T-helper 1 cell treated with Interleukin-12 subunit alpha and Interleukin-12 subunit beta and Interleukin-4 antibody, amounts not matched to agents 30 ng/mL and 1 ng/mL, for 36 hours (primary cell): ENCODE results near the gene TTC39B. TPM values are rescaled to one million over a fixed set of nuclear protein-coding genes. Genes with fewer than 3 reads are reported as not detected.

Source experiments
- intact Hi-C: fragments of 100-400 bp; cut with micrococcal nuclease; formaldehyde crosslinking; loops from one replicate; pipeline ENCODE4 v1.15.1; 2024
- total RNA-seq: library from RNA; stranded (reverse); gene quantifications from 2 replicates; pipeline ENCODE4 v1.2.3, GENCODE V29; 2022

TTC39B gene
- total RNA-seq, 1 donor from 2014 or later, result 32.1 TPM

DNA sequence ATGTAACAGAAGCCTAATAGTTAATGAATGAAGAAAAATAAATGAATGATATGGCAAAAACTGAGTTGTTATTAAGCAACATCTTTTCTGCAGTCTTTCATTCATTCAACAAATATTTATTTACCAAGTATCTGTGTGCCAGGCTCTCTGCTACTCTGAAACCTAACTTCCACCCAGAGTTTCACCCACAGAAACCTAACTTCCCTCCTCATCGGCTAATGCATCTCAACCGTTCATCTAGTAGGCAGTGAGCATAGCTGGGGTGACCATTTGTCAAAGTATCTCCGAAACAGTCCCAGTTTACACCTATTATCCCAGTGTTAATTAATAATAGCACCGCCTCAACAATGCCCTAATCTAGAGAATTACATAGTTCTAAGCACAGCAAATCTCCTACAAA is 1.5 kb downstream of the TTC39B start:
- intact Hi-C loops, result no loop called here

DNA sequence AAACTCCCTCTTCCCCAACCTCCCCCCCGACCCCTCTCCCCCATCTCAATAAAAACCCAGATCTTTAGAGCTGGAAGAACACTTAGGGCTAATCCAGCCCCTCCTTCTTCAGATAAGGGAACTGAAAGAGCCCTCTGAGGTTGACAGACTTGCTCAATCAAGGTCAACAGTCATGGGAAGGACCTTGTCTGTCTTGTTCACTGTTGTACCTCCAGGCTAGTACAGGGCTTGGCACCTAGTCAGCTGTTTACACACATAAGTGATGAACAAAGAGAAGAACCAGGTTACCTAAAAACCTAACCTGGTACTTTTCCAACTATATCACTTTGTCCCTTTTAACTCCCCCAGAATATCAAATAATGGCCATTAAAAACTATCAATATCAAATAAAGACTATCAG is 2.4 kb downstream of the TTC39B start:
- intact Hi-C loops, result no loop called here

DNA sequence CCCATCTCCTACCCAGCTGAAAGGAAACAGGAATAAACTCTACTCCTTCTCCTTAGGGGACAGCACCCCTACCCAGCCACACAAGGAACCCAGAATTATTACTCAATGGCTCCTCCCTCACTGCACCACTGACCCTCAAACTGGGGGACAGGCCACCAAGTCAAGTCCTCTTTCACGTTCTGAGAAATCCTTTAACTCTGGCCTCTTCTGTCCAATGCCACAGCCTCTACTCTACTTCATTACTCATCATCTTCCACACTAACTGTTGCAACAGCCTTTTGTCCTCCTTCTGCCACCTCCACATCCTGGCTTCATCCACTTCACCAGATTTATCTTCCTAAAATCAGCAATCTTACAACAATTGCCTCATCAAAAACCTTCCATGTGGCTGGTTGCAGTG is 6.8 kb downstream of the TTC39B start:
- intact Hi-C loops, result no loop called here

- intact Hi-C loops, result loop anchor here (1.0 to 10.0 kb wide), 7 partner anchors 8 to 345 kb away; partner anchors contain the start of genes CCDC171, SNAPC3 and TTC39B
Measured at GRCh38 chr9:15299374-15299939, 7.6 kb downstream of the TTC39B start.

DNA sequence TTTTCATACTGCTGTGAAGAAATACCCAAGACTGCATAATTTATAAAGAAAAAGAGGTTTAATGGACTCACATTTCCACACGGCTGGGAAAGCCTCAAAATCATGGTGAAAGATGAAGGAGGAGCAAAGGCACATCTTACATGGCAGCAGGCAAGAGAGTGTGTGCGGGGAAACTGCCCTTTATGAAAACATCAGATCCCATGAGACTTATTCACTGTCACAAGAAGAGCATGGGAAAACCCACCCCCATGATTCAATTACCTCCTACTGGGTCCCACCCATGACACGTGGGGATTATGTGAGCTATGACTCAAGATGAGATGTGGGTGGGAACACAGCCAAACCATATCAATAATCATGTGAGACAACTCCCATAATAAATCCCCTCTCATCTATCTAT is 8.7 kb downstream of the TTC39B start:
- intact Hi-C loops, result loop anchor here (2.0 to 10.0 kb wide), 5 partner anchors 20 to 344 kb away; partner anchors contain the start of gene CCDC171

DNA sequence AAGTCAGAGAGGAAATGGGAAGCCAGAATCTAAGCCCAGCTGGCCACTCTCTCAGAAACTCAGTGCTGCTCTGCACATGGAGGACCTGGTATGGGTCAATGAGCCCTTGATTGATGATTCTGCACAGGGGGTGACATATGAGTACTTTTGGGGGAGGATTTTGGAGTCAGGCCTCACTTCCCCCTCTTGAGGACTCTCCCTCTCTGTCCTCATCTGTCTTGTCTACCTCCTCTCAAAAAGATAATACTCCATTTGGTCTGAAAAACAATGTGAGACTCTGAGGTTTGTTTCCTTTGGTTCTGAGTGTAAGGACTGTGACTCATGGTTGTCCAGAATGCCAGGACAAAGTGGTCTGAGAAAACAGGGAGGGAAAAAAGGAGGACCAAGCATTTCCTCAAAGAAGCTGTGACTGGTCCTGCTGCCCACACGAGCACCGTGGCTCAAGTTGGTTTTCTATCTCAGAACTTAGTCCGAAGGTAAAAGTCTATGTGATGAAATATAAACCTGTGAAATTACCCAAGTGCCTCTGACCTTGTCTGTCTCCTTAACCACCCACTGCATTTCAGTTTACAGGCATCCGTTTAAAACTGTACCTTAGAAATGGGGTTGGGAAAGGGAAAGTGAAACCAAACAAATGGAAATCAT is 11.1 kb downstream of the TTC39B start:
- intact Hi-C loops, result loop anchor here (1.0 to 10.0 kb wide), 6 partner anchors 15 to 341 kb away; no protein-coding TSS in a partner anchor

GRCh38 chr9:15294604-15295003 is 12.4 kb downstream of the TTC39B start:
- intact Hi-C loops, result loop anchor here (2.0 to 10.0 kb wide), 4 partner anchors 66 to 340 kb away; no protein-coding TSS in a partner anchor

DNA sequence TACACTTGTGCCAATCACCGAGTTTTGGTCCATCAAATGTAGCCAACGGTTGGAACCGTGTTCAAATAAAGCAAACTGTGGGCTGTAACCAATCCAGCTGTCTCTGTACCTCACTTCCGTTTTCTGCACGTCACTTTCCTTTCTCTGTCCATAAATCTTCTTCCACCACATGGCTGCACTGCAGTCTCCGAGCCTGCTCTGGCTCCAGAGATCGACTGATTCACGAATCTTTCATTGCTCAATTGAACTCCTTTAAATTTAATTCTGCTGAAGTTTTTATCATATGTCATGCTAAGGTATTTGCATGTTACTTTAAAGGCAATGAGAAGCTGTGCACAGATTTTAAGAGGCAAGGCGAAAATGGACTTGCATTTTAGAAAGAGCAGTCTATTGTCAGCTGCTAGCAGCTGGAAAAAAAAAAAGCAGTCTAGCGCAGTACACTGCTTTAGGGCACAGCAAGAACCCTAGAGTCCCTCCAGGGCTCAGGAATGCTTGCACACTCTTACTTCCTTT is 13.2 kb downstream of the TTC39B start:
- intact Hi-C loops, result loop anchor here (2.0 to 10.0 kb wide), 2 partner anchors 65 to 339 kb away; no protein-coding TSS in a partner anchor

GRCh38 chr9:15293084-15293483 is 13.9 kb downstream of the TTC39B start:
- intact Hi-C loops, result loop anchor here (10.0 kb wide), 1 partner anchor 338 kb away; no protein-coding TSS in a partner anchor

- intact Hi-C loops, result loop anchor here (10.0 kb wide), 1 partner anchor 335 kb away; no protein-coding TSS in a partner anchor
Measured at GRCh38 chr9:15289603-15290002, 17.4 kb downstream of the TTC39B start.

- intact Hi-C loops, result no loop called here
Measured at GRCh38 chr9:15287309-15287708, 19.7 kb downstream of the TTC39B start.

GRCh38 chr9:15286161-15286821 is 20.7 kb downstream of the TTC39B start:
- intact Hi-C loops, result no loop called here

DNA sequence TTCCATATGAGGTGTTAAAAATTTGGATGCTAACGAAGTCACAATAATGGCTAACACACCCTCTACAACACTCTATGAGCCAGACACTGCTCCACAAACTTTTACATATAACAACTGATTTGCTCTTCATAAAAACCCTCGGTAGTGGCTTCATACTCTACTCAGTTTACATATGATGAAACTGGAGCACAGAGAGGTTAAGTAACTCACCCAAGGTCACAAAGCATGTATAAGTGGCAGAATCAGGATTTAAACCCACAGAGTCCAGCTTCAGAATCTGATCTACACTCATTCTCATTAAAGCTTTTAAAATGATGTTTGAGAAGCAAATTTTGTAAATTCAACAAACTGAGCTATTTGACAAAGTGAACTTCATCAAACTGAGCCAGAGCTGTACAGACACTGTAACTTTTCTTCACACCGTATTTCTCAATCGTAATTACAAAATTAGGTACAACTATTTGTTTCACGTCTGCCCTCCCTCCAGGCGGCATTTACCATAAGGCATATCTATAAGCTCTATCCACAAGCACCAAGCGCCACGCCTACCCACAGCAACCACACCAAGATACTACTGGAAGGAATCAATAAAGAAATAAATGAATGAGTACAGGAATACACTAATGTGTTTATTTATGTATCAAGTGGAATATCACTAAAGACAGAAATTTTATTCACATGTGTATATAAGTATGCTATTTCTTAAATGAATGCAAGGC is 24.3 kb downstream of the TTC39B start:
- intact Hi-C loops, result no loop called here

GRCh38 chr9:15280647-15281046 is 26.4 kb downstream of the TTC39B start:
- intact Hi-C loops, result no loop called here

- intact Hi-C loops, result loop anchor here (1.0 to 5.0 kb wide), 7 partner anchors 20 to 327 kb away; partner anchors contain the start of gene SNAPC3
Measured at GRCh38 chr9:15278839-15279238, 28.2 kb downstream of the TTC39B start.

- intact Hi-C loops, result loop anchor here (1.0 to 5.0 kb wide), 7 partner anchors 21 to 328 kb away; partner anchors contain the start of gene SNAPC3
Measured at GRCh38 chr9:15278091-15278687, 28.8 kb downstream of the TTC39B start.

GRCh38 chr9:15277400-15278090 is 29.5 kb downstream of the TTC39B start:
- intact Hi-C loops, result loop anchor here (1.0 to 5.0 kb wide), 9 partner anchors 21 to 365 kb away; partner anchors contain the start of gene SNAPC3

- intact Hi-C loops, result loop anchor here (5.0 kb wide), 1 partner anchor 211 kb away; no protein-coding TSS in a partner anchor
Measured at GRCh38 chr9:15276328-15276938, 30.6 kb downstream of the TTC39B start.

DNA sequence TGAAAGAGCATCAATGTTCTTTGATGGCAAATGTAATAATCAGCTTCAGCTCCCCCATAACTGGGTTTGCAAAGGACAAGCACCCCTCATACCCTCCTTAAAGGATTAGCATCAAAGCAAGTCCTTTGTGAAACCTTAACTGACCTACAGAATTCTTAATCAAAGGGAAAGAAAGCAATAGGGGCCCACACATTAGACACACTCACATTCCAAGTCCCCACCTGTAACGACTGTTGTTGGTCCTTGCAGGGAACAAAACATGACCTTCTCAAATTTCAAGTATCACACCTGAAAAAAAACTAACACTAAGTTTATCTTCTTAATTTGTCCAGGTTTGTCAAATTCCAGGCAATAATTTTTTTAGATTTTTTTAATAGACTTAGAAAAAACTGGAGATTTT is 32.6 kb downstream of the TTC39B start:
- intact Hi-C loops, result no loop called here
